HG03342 (cell line): ENCODE results near the gene FSTL3.
"Not testable (repeated sequence)": the region's sequence is repeated elsewhere in the genome, so short reads cannot be mapped to it uniquely, and the experiment has no call there.

Source experiments
- ATAC-seq: cut with Tn5 transposase; IDR thresholded peaks from one replicate; pipeline ENCODE4 v1.9.1; 2021; ENCODE audit warnings: mild to moderate bottlenecking, moderate library complexity; ENCODE audit not compliant: unreplicated experiment

FSTL3 gene

GRCh38 chr19:676339-677105 lies at the start of gene FSTL3:
Gene FSTL3 (plus strand): TSS chr19:676392. CDS start chr19:676424, 32 bp downstream.
- no peak for ATAC-seq

- not testable (repeated sequence) for ATAC-seq
Measured at GRCh38 chr19:626566-626965, 49.6 kb upstream of the FSTL3 start.

GRCh38 chr19:628168-628567 lies 48.0 kb upstream of the FSTL3 start:
- ATAC-seq, result no peak

- not testable (repeated sequence) for ATAC-seq
Measured at GRCh38 chr19:629515-629914, 46.7 kb upstream of the FSTL3 start.

DNA sequence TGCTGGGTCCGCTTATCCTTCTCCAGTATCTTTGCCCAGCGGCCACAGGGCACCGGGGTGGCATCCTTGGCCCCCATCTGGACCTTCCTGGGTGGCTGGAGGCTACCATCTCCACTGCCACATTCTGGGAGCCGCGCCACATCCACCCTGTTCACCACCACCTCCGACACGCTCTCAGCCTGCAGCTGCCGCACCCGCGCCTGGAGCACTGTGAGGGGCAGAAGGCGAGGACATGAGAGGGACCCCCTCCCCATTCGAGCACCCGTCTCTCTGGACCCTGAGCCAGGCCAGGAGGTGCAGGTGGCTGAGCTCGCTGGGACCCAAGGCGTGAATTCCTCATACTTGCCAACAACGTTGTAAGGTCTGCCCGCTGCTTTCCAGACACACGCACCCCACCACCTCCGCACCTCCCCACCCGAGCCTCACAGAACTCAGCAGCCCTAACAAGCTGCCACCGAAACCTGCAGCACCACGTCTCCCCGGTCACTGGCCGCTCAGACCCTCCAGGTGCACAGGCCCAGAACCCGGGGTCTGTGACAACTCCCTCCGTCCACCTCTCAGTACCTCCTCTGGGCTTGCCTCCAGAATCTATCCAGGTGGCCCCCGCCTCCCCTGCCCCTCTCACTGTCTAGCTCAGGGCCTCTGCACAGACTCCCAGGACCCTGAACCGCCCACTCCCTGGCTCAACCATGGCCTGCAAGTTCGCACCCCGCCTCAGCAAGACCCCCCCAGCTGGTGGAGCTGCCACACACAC lies 46.1 kb upstream of the FSTL3 start:
- no peak for ATAC-seq

DNA sequence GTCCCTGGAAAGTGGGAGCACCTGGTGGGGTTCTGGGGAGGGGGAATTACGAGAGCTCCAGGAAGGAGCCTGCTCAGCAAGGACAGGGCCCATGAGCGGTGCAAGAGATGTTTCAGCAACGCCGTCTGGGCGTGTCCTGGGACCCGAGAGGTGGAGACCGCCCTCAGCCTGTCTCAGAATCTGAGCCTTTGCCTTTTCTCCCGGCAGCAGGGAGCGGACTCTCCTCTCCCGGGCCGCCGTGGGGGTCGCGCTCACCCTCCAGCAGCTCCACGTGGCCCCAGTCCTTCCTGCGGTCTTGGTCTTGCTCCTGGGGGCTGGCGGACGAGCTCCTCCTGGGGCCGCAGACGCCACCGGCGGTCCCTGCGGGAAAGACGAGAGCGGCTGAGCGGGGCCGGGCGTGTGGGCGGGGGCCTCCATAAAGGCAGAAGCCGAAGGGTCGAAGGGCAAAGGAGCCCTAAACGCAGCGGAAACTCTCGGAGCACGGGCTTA lies 43.6 kb upstream of the FSTL3 start:
- peak; percentile 23 for ATAC-seq

DNA sequence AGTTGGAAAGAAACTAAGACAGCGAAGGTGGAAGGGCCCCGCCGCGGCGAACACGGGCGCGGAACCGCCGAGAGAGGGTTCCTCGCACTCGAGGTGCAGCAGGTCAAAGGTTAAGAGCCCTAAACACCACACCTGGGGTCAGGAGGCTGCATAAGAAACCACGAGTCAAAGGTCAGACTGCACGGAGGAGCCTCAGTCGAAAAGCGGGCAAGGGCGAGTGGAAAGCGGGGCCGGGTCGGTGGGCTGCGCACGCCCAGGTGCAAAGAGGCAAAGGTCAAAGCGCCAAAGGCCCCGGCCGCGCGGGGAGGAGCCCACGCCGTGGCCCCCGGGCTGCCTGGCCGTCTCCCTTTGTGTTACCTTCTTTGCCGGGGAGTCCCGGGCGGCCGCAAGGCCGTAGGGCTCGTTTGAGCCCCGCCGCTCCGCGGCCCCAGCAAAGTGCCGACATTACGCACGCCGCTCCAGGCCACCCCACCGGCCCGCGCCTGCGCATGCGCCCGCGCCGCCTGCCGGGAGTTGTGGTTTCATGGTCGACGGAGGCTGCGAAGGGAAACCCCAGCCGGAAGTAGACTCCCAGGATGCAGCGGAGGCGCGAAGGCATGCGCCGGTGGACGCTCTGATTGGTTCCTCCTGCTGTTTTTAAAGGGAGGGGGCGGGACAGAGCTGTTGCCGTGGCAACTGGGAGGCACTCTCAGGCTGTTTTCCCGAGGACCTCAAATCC lies 43.0 kb upstream of the FSTL3 start, which contains the start of gene POLRMT:
TSS of gene POLRMT (minus strand) at position 470 of the 718 bp plus-strand sequence. CDS start at position 445, 25 bp downstream.
- peak; percentile 77 for ATAC-seq

DNA sequence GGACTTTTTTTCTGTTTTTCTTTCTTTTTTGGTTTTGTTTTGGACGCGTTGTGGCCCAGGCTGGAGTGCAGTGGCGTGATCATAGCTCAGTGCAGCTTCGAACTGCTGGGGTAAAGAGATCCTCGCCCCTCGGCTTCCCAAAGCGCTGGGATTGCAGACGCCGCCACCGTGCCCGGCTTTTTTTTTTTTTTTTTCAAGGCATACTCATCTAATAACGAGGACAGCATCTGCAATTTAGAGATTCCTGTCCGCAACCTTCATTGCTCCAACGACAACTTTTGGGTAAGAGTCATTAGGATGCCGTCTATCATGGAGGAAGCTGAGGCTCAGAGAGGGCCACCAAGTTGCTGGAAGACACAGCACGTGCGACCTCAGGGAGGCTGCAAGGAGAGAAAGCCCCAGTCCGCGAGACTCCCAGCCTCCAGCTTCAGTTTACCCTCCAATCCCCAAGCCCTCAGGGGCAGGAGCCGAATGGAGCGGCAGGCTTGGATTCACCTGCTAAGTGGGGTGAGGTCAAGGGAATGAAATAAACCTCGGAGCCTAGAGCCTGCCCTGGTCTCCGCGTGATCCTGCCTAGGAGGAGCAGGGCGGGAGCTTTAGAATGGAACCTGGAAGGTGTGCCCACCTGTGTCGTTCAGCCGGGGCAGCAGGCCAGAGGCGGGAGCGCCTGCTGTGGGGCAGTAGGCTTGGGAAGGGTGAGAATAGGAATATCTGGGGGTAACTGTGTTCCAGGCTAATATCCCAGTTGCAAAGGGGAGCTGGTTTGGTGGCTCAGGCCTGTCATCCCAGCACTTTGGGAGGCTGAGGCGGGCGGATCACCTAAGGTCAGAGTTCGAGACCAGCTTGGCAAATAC lies 42.2 kb upstream of the FSTL3 start:
- no peak for ATAC-seq

DNA sequence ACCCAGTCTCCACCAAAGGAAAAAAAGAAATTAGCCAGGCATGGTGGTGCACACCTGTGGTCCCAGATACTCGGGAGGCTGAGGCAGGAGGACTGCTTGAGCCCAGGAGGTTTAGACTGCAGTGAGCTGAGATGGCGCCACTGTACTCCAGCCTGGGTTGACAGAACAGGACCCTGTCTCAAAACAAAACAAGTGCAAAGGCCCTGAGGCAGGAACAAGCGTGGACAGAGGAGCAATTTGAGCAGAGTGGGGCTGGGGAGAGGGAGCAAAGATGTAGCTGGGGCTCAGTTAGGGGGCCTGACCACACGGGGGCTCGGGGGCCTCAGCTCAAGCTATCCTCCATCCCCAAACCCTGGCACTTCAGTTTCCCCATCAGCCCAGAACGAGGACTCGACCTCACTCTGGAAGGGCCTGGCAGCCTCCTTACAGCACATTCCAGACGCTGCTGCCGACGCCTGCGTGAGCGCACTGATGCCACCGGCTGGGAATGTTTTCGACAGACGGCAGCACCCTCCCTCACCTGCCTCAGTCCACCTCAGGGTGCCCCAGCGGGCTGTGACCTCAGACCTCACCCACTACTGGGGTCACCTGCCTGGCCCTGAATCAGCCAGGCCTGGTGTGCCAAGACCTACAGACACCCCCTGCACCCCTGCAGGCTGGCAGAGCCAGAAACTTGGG lies 41.1 kb upstream of the FSTL3 start:
- no peak for ATAC-seq

DNA sequence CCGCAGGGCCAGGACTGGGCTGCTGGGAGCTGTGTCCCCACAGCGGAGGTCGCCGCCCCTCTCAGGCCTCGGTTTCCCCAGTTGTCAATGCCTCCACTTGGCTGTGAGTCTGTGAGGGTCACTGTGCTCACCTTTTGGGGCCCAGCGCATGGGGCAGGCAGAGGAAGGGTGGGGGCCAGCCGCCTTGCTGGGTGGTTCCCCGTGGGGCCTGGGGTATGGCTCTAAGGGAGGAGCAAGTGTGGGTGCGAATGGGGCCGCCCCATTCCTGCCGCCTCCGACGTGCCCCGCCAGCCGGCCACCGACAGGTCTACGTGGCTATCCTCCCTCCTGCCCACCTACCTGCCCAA lies 37.3 kb upstream of the FSTL3 start:
- no peak for ATAC-seq

DNA sequence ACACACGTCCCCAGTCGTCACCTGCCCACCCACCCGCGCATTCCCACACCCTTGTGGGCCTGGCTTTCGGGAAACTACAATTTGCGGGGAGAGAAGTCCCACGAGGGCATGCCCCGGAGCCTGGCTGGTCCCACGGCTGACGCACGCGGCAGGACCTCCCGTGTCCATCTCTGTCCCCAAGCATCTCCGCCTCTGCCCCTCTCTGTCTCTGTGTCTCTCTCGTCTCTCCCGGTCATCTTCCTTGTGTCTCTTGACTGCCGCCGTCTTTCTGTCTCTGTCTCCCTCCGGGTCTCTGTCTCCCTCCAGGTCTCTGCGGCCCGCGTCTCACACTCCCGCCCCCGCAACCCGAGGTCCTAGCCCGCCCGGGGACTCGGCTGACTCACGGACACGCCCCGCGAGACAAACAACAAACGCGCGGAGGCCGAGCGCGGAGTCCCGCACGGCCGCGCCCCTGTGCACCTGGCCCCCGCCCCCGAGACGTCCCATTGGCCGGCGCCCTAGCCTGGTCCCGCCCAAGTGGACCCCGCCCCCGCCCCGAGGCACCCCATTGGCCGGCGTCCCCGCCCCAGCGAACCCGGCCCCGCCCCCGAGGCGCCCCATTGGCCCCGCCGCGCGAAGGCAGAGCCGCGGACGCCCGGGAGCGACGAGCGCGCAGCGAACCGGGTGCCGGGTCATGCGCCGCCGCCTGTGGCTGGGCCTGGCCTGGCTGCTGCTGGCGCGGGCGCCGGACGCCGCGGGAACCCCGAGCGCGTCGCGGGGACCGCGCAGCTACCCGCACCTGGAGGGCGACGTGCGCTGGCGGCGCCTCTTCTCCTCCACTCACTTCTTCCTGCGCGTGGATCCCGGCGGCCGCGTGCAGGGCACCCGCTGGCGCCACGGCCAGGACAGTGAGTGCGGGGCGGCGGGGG lies 36.7 kb upstream of the FSTL3 start, which contains the start of gene FGF22:
TSS of gene FGF22 (plus strand) at position 627 of the 908 bp plus-strand sequence. CDS start at position 674, 47 bp downstream.
- ATAC-seq, result peak; percentile 49

- no peak for ATAC-seq
Measured at GRCh38 chr19:640161-640558, 36.0 kb upstream of the FSTL3 start.

GRCh38 chr19:640606-641189 lies 35.5 kb upstream of the FSTL3 start:
- no peak for ATAC-seq

DNA sequence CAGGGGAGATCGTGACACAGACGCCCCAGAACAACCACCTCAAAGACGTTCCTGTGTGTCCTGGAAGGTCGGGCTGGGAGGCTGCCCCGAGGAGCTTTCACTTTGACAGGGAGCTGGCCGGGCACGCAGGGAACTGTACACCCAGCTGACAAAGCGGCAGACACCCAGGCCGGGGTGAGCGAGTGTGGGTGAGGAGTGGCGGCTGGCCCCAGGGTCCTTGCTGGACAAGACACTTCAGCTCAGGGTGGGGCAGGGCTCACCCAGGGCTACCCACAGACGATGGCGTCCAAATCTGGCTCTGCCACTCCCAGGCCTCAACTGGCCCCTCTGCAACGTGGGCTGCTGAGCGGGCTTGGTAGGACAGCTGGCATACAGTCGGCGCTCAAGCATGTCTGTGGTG lies 34.5 kb upstream of the FSTL3 start:
- ATAC-seq, result no peak

DNA sequence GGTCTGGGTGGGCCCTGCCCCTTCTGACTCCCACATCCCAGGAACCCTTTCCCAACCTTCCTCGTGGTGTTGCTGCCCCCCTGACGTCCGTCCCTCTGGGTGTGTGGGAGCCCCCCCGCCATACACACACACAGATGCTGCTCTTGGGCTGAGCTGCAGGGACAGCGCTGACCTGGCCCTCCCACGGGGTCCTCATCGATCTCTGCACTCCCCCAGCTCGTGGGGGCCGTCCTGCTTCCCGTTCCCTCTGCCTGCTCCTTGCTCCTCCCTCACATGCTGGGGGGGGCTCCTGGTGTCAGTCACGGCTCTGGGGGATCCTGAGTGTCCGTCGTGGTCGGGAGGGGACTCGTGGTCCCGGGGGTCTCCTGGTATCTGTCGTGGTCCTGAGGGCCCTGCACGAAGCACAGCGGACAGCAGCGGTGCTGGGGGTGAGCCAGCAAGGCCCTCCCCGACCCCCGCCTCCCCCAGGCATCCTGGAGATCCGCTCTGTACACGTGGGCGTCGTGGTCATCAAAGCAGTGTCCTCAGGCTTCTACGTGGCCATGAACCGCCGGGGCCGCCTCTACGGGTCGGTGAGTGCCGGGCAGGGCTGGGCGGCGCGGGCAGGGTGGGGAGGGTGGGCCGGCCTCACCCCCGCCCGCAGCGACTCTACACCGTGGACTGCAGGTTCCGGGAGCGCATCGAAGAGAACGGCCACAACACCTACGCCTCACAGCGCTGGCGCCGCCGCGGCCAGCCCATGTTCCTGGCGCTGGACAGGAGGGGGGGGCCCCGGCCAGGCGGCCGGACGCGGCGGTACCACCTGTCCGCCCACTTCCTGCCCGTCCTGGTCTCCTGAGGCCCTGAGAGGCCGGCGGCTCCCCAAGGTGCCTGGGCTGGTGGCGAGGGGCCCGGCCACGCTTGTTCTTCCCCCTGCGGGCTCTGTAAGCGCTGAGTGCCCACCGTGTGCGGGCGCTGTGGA lies 33.1 kb upstream of the FSTL3 start:
- ATAC-seq, result no peak

- ATAC-seq, result no peak
Measured at GRCh38 chr19:643736-644135, 32.5 kb upstream of the FSTL3 start.

- ATAC-seq, result no peak
Measured at GRCh38 chr19:644363-644762, 31.8 kb upstream of the FSTL3 start.
